Measurements from ENCODE around the gene ROBO3.

- TF ChIP-seq CTCF (IDR thresholded peaks at IDR 0.05), result no peak
- no peak for TF ChIP-seq POLR2A (IDR thresholded peaks at IDR 0.05)
Observed at GRCh38 chr11:124842305-124842704, 22.9 kb upstream of the ROBO3 start.
